ENCODE results near the gene POU6F2.

POU6F2 gene

DNA sequence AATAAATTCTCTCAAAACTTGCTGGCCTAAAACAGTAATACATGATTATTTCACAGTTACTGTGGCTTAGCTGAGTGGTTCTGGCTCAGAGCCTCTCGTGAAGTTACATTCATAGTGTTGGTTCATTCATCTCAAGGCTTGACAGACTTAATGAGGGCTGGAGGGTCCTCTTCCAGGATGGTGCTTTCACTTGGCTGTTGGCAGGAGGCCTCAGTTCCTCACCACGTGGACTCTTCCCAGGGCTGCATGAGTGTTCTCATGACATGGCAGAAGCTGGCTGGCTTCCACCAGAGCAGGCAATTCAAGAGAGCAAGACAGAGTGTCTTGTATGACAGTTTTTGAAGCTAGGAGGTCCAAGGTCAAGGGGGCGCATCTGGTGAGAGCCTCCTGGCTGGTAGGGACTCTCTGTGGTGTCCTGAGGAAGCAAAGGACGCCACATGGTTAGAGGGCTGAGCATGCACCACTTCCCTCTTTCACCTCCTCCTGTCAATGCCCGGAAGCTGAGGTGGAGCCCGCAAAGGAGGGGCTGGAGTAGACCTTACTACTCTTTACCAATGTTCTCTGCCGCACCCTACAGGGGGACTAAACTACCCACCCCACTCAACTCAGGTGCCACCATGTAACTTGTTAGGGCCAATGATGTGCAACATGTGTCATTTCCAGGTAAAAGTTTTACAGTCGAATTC is 530.3 kb downstream of the POU6F2 start:
- Mint-ChIP-seq H3K27ac (no peak overlapping the region), H3K27me3 (peaks cover 17% of the 10 kb centered on the region), H3K4me1 (peaks cover 27% of the 10 kb centered on the region), H3K9me3 (peaks cover 3% of the 10 kb centered on the region), H3K36me3 (no peaks in the 10 kb centered on the region), H3K4me3 (no peak overlapping the region)
- DNase-seq, result peak; percentile 34
- CTCF ChIA-PET, result no interaction called here

DNA sequence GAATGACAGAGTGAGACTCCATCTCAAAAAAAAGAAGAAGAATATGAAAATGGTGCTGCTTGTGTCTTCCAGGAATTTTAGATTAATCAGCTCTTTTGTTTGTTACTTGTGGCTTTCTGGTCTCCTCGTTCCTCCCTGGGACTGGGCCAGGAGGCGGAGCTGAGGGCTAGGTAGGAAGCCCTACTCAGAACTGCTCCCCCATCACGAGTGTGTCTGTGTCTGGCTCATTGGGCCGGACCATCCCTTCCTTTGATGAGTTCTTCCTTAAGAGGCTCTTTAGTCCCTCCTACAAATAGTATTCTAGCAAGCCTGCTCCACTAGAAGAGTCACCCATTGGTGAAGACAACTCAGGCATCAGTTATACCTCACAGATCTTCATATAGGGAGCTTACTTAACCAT is 531.7 kb downstream of the POU6F2 start:
- Mint-ChIP-seq H3K9me3 (peaks cover 3% of the 10 kb centered on the region), H3K27ac (no peak overlapping the region), H3K36me3 (no peaks in the 10 kb centered on the region), H3K4me3 (no peak overlapping the region), H3K4me1 (peaks cover 27% of the 10 kb centered on the region), H3K27me3 (peaks cover 9% of the 10 kb centered on the region)
- peak; percentile 23 for DNase-seq
- CTCF ChIA-PET, result interaction anchor here (0.8 kb wide), 1 partner anchor 8 kb away, joined by 3 read pairs; no protein-coding TSS in a partner anchor

DNA sequence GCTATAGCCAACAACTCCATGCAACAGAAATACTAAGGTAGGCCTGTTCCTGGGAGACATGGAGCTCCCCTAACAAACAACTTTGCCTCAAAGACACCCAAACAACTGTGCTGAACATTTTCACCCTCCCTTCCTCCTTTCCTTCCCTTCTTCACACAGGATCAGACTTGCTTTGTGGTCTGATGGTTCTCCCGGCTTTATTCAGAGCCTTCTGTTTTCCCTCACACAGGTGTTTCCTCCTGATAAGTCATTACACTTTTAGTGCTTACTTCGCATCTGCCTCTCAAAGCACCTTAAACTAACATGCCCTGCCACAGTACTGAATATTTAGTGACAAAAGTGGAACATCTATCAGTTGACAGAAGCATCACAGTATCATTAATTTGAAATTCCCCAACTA is 532.2 kb downstream of the POU6F2 start:
- peaks cover 3% of the 10 kb centered on the region for H3K9me3 Mint-ChIP-seq
- peak overlapping the region; percentile 68 for H3K27ac Mint-ChIP-seq
- peaks cover 27% of the 10 kb centered on the region for H3K4me1 Mint-ChIP-seq
- CTCF ChIA-PET, result interaction anchor here (0.8 kb wide), 1 partner anchor 8 kb away, joined by 3 read pairs; no protein-coding TSS in a partner anchor
- no peaks in the 10 kb centered on the region for H3K36me3 Mint-ChIP-seq
- no peak overlapping the region for H3K4me3 Mint-ChIP-seq
- peaks cover 9% of the 10 kb centered on the region for H3K27me3 Mint-ChIP-seq
- no peak for DNase-seq

DNA sequence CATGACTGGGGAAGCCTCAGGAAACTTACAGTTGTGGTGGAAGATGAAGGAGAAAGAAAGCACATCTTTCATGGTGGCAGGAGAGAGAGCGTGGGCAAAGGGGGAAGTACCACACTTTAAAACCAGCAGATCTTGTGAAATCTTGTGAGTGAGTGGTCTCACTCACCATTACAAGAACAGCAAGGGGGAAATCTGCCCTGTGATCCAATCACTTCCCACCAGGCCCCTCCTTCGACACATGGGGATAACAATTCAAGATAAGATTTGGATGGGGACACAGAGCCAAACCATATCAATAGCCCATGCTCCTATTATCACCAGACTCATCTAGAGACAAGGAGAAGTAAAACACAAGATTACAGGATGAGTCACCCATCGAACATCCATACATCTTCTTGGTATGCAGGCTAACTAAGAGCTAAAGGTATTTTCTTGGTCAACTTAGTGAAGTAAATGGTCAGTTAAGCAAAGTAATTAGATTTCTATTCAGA is 533.2 kb downstream of the POU6F2 start:
- CTCF ChIA-PET, result interaction anchor here (0.7 to 1.9 kb wide), 2 partner anchors 10 to 23 kb away, joined by 3 to 7 read pairs; no protein-coding TSS in a partner anchor
- Mint-ChIP-seq H3K4me3 (no peak overlapping the region), H3K9me3 (peaks cover 3% of the 10 kb centered on the region), H3K27ac (no peak overlapping the region), H3K36me3 (no peaks in the 10 kb centered on the region), H3K4me1 (peaks cover 27% of the 10 kb centered on the region), H3K27me3 (peaks cover 13% of the 10 kb centered on the region)
- no peak for DNase-seq

DNA sequence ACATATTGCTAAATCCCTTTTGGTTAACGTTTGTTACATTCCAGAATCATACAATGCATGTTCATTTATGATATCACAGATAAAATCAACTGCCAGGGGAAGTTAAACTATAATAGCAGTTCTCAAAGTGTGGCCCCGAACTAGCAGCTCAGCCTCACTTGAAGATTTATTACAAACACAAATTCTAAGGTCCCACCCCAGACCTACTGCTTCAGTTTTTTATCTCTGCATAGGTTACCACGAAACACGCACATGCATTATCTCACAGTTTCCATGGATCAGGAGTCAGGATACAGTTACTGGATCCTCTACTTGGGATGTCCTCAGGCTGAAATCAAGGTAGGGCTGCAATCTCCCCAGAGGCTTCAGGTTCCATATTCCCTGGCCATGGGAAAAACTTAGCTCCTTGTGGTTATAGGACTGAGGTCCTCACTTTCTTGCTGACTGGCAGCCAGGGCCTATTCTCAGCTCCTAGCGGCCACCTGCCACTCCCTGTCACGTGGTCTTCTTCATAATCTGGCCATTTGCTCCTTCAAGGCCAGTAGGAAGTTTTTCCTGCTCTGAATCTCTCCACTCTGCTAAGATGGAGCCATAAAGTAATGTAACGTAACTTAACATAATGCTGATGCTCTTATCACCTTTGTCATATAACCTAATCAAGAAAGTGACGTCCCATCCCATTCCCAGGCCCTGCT is 538.0 kb downstream of the POU6F2 start:
- no peak for DNase-seq
- H3K9me3 Mint-ChIP-seq, result no peaks in the 10 kb centered on the region
- no peak overlapping the region for H3K27ac Mint-ChIP-seq
- peaks cover 4% of the 10 kb centered on the region for H3K4me1 Mint-ChIP-seq
- no peak overlapping the region for H3K4me3 Mint-ChIP-seq
- no peaks in the 10 kb centered on the region for H3K36me3 Mint-ChIP-seq
- CTCF ChIA-PET, result interaction anchor here (1.5 to 1.7 kb wide), 2 partner anchors 28 to 59 kb away, joined by 4 read pairs; no protein-coding TSS in a partner anchor
- peaks cover 25% of the 10 kb centered on the region for H3K27me3 Mint-ChIP-seq

DNA sequence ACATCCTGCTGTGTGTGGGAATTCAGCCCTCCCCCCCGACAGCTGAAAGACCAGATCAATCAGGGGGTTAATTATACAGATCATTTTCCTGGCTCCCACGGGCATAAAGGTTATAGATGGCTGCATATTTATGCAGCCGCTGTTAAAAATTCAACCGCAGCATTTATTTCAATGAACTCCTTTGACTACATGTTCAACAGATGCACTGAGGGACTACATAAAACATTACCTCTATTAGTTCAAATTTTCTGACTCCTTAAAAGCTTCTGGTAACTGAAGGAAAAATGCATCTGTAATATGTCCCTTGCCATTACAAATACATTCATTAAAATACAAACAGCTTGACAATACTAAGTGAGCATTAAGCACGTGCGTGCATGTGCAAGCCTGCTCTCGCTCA is 538.8 kb downstream of the POU6F2 start:
- no peak for DNase-seq
- no peaks in the 10 kb centered on the region for H3K36me3 Mint-ChIP-seq
- no peak overlapping the region for H3K4me3 Mint-ChIP-seq
- peaks cover 2% of the 10 kb centered on the region for H3K4me1 Mint-ChIP-seq
- H3K27ac Mint-ChIP-seq, result no peak overlapping the region
- CTCF ChIA-PET, result interaction anchor here (1.2 kb wide), 1 partner anchor 63 kb away, joined by 3 read pairs; no protein-coding TSS in a partner anchor
- H3K27me3 Mint-ChIP-seq, result peaks cover 25% of the 10 kb centered on the region
- no peaks in the 10 kb centered on the region for H3K9me3 Mint-ChIP-seq

DNA sequence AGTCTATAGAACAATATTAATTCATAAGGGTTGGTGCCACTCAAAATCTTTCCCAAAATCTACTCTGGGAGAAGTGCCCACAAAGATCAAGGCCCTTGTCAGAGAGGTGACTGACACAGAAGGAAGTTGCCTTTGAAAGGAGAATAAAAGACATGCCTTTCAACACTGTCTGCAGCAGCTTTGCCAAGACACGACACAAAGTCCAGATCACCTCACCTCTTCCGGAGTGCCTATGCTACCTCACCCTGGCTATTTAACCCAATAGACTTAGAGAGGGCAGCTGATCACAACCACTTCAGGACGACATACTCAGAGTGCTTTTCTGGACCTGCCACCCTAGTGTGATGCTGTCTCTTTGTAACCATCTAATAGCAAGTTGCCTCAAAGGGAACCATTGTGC is 539.5 kb downstream of the POU6F2 start:
- no peak overlapping the region for H3K27ac Mint-ChIP-seq
- peaks cover 2% of the 10 kb centered on the region for H3K4me1 Mint-ChIP-seq
- H3K36me3 Mint-ChIP-seq, result no peaks in the 10 kb centered on the region
- no peaks in the 10 kb centered on the region for H3K9me3 Mint-ChIP-seq
- no peak overlapping the region for H3K4me3 Mint-ChIP-seq
- H3K27me3 Mint-ChIP-seq, result peaks cover 30% of the 10 kb centered on the region
- DNase-seq, result no peak
- CTCF ChIA-PET, result interaction anchor here (1.0 to 1.2 kb wide), 2 partner anchors 7 to 64 kb away, joined by 3 read pairs; no protein-coding TSS in a partner anchor

All from activated naive CD4-positive, alpha-beta T cell treated with anti-CD3 and anti-CD28 coated beads, Interleukin-2, amount 10 ng/mL, durations not matched to agents 7 days and 5 days (primary cell).